GM12801 (cell line): Measurements from ENCODE around the gene ATAD2B.

ENCODE experiments used
- CTCF ChIP-seq: IDR thresholded peaks from one replicate; pipeline ENCODE4 v1.5.1; 2011; ENCODE audit warnings: control low read depth; ENCODE audit not compliant: insufficient read length; ENCODE audit errors: extremely low read depth

Gene ATAD2B

GRCh38 chr2:23904215-23904614 is 22.7 kb downstream of the ATAD2B start:
- no peak for TF ChIP-seq CTCF

- TF ChIP-seq CTCF, result no peak
Measured at GRCh38 chr2:23903034-23903433, 23.9 kb downstream of the ATAD2B start.

GRCh38 chr2:23901966-23902846 is 24.7 kb downstream of the ATAD2B start:
- TF ChIP-seq CTCF, result no peak

GRCh38 chr2:23900541-23901322 is 26.2 kb downstream of the ATAD2B start:
- TF ChIP-seq CTCF, result no peak

GRCh38 chr2:23900133-23900532 is 26.8 kb downstream of the ATAD2B start:
- no peak for TF ChIP-seq CTCF

- no peak for TF ChIP-seq CTCF
Measured at GRCh38 chr2:23871206-23871605, 55.7 kb downstream of the ATAD2B start.

GRCh38 chr2:23867449-23867848 is 59.5 kb downstream of the ATAD2B start:
- TF ChIP-seq CTCF, result no peak
